GM12874 (cell line): ENCODE data around the gene GPX7.

Experiments used
- TF ChIP-seq, protein P1 (sequence below): IDR thresholded peaks from 2 replicates; pipeline ENCODE4 v1.5.1; 2011; ENCODE audit warnings: low read depth, mild to moderate bottlenecking, control low read depth, low read length, moderate library complexity; ENCODE audit not compliant: insufficient read depth

The GPX7 gene

GRCh38 chr1:52615489-52616042 lies 13.4 kb downstream of the GPX7 start:
- TF ChIP-seq, protein P1, sequence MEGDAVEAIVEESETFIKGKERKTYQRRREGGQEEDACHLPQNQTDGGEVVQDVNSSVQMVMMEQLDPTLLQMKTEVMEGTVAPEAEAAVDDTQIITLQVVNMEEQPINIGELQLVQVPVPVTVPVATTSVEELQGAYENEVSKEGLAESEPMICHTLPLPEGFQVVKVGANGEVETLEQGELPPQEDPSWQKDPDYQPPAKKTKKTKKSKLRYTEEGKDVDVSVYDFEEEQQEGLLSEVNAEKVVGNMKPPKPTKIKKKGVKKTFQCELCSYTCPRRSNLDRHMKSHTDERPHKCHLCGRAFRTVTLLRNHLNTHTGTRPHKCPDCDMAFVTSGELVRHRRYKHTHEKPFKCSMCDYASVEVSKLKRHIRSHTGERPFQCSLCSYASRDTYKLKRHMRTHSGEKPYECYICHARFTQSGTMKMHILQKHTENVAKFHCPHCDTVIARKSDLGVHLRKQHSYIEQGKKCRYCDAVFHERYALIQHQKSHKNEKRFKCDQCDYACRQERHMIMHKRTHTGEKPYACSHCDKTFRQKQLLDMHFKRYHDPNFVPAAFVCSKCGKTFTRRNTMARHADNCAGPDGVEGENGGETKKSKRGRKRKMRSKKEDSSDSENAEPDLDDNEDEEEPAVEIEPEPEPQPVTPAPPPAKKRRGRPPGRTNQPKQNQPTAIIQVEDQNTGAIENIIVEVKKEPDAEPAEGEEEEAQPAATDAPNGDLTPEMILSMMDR: no peak

DNA sequence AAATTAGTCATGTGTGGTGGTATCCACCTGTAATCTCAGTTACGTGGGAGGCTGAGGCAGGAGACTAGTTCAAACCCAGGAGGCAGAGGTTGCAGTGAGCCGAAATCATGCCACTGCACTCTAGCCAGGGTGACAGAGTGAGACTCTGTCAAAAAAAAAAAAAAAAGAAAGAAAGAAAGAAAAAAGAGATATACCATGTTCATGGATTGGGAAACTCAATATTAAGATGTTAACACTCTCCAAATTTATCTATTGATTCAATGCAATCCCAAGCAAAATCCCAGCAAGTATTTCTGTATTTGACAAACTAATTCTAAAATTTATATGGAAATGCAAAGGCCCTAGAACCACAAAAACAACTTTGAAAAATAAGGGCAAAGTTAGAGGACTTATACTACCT lies 19.8 kb downstream of the GPX7 start:
- TF ChIP-seq, protein P1: no peak

- TF ChIP-seq, protein P1: no peak
These were observed 21.6 kb downstream of the GPX7 start for GRCh38 chr1:52623812-52624211.

- TF ChIP-seq, protein P1: no peak
These were observed 24.9 kb downstream of the GPX7 start for GRCh38 chr1:52627028-52627427.

DNA sequence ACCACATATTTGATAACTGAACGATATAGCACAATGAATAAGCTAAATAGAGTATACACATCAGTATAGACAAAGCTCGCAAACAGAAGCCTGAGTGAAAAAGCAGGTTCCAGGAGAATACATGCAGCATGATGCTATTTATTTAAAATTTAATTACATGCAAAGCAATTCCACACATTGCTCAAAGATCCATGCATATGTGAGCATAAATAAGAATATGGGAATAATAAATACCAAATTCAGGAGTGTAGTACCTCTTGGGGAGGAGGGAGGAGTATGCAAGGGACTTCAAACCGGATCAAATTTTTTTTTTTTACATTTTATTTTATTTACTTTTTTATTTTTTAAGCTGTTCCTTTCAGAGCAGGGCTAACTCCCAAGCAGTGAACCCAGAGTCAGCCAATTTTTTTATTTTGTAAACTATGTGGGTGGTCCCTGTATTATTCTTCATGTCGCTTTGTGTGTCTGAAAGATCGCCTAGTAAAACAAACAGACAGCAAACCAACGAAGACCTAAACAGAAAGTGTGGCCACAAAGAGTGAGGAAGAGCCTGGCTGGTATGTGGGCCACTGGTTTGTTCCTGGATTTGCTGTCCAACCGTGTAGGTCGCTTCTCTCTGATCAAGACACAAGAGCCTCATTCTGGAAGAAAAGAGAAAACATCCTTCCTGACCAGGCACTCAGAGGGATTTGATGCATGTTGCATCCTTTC lies 26.6 kb downstream of the GPX7 start:
- TF ChIP-seq, protein P1: no peak

DNA sequence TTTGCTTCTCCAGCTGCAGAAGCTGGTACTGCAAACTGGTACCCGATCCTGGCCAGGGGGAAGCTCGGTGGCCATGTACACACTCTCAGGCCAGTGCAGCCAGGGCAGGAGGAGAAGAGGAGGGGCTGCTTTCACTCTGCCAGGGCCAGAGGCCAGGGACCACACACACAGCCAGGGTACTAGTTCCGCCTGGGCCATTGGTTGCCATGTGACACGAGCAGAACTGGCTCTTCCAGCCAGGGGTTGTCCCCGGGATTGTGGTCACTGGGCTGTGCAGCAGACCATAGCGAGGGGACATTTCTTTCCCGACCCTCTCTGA lies 27.1 kb downstream of the GPX7 start:
- TF ChIP-seq, protein P1: no peak

- TF ChIP-seq, protein P1: no peak
These were observed 27.5 kb downstream of the GPX7 start for GRCh38 chr1:52629667-52630066.
